Measurements from ENCODE around the gene ARMC7. TPM values are rescaled to one million over a fixed set of nuclear protein-coding genes. Genes with fewer than 3 reads are reported as not detected.
A peak's percentile ranks its signal among the peaks of the same experiment; 100 is the strongest.

Gene ARMC7
- total and polyA plus RNA-seq, 2 of the 13 experiments (the other 11 are each of a cell fraction or from before 2014, with no cell fraction given) = 3.9 to 4.2 TPM

DNA sequence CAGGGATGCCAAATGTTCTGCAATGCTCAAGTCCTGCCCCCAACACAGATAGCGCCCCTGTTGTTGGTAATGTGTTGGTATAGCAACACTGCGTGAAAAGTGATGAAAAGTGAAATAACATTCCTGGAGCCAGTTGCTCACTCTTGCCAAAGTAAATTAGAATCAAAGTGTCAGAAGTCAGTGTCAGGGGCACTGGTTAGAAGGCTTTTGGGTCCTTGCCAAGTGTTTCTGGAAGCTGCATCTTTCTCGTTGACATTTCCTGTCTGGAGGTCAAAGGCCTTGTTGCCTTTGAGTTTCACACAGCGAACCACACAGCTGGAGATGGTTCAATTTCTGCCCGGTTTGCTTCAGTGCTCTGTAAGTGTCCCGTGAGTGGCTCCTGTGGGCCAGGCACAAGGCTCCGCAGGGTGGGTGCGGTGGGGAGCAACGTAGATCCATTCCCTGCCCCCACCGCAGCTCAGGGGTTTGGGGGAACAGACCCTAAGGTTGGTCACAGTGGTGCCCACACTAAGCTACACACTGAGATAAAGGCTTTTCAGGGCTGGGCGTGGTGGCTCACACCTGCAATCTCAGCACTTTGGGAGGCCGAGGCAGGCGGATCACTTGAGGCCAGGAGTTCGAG, 25.6 kb upstream of the ARMC7 start (continued):
- TF ChIP-seq ZNF609 (CRISPR knock-in tag; IDR thresholded peaks at IDR 0.05; ENCODE audit: borderline replicate concordance) (peak; percentile 91), PTBP1 (IDR thresholded peaks at IDR 0.05; ENCODE audit: low read depth, low read length, poor library complexity, severe bottlenecking) (no peak), FIP1L1 (IDR thresholded peaks at IDR 0.05; ENCODE audit: borderline replicate concordance, insufficient read depth, low read depth, low read length) (0 out of 2 replicates have a peak, but pooled peaks have one; percentile 52), KLF16 (CRISPR knock-in tag; IDR thresholded peaks at IDR 0.05) (peak in 1 of 2 experiments; percentile 87; a peak in 2 of 4 replicates), ZNF768 (CRISPR knock-in tag; IDR thresholded peaks at IDR 0.05) (peak; percentile 63; the same call in 1 of the 2 replicates), ZNF180 (CRISPR knock-in tag; IDR thresholded peaks at IDR 0.05; ENCODE audit: borderline replicate concordance, low read depth) (no peak), DBP (CRISPR knock-in tag; IDR thresholded peaks at IDR 0.05; ENCODE audit: not compliant biosample characterization) (no peak)
- TF ChIP-seq, protein P1, sequence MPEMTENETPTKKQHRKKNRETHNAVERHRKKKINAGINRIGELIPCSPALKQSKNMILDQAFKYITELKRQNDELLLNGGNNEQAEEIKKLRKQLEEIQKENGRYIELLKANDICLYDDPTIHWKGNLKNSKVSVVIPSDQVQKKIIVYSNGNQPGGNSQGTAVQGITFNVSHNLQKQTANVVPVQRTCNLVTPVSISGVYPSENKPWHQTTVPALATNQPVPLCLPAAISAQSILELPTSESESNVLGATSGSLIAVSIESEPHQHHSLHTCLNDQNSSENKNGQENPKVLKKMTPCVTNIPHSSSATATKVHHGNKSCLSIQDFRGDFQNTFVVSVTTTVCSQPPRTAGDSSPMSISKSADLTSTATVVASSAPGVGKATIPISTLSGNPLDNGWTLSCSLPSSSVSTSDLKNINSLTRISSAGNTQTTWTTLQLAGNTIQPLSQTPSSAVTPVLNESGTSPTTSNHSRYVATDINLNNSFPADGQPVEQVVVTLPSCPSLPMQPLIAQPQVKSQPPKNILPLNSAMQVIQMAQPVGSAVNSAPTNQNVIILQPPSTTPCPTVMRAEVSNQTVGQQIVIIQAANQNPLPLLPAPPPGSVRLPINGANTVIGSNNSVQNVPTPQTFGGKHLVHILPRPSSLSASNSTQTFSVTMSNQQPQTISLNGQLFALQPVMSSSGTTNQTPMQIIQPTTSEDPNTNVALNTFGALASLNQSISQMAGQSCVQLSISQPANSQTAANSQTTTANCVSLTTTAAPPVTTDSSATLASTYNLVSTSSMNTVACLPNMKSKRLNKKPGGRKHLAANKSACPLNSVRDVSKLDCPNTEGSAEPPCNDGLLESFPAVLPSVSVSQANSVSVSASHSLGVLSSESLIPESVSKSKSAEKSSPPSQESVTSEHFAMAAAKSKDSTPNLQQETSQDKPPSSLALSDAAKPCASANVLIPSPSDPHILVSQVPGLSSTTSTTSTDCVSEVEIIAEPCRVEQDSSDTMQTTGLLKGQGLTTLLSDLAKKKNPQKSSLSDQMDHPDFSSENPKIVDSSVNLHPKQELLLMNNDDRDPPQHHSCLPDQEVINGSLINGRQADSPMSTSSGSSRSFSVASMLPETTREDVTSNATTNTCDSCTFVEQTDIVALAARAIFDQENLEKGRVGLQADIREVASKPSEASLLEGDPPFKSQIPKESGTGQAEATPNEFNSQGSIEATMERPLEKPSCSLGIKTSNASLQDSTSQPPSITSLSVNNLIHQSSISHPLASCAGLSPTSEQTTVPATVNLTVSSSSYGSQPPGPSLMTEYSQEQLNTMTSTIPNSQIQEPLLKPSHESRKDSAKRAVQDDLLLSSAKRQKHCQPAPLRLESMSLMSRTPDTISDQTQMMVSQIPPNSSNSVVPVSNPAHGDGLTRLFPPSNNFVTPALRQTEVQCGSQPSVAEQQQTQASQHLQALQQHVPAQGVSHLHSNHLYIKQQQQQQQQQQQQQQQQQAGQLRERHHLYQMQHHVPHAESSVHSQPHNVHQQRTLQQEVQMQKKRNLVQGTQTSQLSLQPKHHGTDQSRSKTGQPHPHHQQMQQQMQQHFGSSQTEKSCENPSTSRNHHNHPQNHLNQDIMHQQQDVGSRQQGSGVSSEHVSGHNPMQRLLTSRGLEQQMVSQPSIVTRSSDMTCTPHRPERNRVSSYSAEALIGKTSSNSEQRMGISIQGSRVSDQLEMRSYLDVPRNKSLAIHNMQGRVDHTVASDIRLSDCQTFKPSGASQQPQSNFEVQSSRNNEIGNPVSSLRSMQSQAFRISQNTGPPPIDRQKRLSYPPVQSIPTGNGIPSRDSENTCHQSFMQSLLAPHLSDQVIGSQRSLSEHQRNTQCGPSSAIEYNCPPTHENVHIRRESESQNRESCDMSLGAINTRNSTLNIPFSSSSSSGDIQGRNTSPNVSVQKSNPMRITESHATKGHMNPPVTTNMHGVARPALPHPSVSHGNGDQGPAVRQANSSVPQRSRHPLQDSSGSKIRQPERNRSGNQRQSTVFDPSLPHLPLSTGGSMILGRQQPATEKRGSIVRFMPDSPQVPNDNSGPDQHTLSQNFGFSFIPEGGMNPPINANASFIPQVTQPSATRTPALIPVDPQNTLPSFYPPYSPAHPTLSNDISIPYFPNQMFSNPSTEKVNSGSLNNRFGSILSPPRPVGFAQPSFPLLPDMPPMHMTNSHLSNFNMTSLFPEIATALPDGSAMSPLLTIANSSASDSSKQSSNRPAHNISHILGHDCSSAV (CRISPR knock-in tag; IDR thresholded peaks at IDR 0.05; ENCODE audit: borderline replicate concordance) = 0 out of 2 replicates have a peak, but pooled peaks have one; percentile 60
- TF ChIP-seq, protein P2, sequence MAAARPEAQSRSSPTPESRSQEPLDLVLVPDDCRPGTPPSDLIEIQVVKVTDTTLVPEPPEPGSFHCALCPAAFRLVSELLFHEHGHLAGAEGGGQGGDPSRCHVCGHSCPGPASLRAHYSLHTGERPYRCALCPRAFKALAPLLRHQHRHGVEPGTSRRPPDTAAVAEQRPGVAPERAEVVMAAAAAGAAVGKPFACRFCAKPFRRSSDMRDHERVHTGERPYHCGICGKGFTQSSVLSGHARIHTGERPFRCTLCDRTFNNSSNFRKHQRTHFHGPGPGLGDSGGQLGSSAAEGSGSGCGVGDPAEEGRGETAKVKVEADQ (CRISPR knock-in tag; IDR thresholded peaks at IDR 0.05; ENCODE audit: borderline replicate concordance) = peak; percentile 73; the same call in 1 of the 2 replicates
- TF ChIP-seq, protein P3, sequence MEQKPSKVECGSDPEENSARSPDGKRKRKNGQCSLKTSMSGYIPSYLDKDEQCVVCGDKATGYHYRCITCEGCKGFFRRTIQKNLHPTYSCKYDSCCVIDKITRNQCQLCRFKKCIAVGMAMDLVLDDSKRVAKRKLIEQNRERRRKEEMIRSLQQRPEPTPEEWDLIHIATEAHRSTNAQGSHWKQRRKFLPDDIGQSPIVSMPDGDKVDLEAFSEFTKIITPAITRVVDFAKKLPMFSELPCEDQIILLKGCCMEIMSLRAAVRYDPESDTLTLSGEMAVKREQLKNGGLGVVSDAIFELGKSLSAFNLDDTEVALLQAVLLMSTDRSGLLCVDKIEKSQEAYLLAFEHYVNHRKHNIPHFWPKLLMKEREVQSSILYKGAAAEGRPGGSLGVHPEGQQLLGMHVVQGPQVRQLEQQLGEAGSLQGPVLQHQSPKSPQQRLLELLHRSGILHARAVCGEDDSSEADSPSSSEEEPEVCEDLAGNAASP (CRISPR knock-in tag; IDR thresholded peaks at IDR 0.05; ENCODE audit: borderline replicate concordance) = peak; percentile 83
